Right lobe of liver (tissue), 4 donors: ENCODE measurements around the gene MRPL14.

Experiments
- POLR2A ChIP-seq: fragments of 450-650 bp; IDR thresholded peaks from one replicate; pipeline ENCODE4 v1.6.1; 2017; ENCODE audit warnings: antibody characterized with exemption, mild to moderate bottlenecking
- TF ChIP-seq, protein P1 (sequence below), 4 donors: fragments of 200-600 bp in 3 of 4; fragments of 450-650 bp in 1 of 4; IDR thresholded peaks; one replicate each; pipeline versions ENCODE4 v1.5.1 to v1.8.0; 2016 to 2022; ENCODE audit warnings: antibody characterized with exemption in 4 of 4, mild to moderate bottlenecking in 2 of 4
- donor health status: DM: no; HTN: no; CAD: no.
- donor health status: DM: no; HTN: no; CAD: no.
- donor health status: DM: no; HTN: yes; CAD: no.

DNA sequence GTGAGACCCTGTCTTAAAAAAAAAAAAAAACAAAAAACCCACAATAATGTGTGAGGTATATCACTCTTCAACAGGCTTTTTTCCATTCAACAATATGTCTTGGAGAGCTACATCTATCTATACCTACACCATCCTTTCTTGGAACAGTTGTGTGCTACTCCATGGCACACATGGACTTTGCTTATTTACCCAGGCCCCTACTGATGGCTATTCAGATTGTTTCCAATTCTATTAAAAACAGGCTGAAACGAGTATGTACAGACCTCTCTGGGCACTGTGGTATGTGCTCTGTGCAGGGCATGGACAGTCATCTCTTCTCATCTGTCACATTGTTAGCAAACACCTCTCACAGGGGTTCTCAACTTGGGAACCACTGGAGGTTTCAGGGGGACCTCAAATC lies 28.1 kb downstream of the MRPL14 start:
- TF ChIP-seq, protein P1, sequence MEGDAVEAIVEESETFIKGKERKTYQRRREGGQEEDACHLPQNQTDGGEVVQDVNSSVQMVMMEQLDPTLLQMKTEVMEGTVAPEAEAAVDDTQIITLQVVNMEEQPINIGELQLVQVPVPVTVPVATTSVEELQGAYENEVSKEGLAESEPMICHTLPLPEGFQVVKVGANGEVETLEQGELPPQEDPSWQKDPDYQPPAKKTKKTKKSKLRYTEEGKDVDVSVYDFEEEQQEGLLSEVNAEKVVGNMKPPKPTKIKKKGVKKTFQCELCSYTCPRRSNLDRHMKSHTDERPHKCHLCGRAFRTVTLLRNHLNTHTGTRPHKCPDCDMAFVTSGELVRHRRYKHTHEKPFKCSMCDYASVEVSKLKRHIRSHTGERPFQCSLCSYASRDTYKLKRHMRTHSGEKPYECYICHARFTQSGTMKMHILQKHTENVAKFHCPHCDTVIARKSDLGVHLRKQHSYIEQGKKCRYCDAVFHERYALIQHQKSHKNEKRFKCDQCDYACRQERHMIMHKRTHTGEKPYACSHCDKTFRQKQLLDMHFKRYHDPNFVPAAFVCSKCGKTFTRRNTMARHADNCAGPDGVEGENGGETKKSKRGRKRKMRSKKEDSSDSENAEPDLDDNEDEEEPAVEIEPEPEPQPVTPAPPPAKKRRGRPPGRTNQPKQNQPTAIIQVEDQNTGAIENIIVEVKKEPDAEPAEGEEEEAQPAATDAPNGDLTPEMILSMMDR (IDR thresholded peaks at IDR 0.05): no peak
- TF ChIP-seq POLR2A: no peak
